ENCODE measurements around the gene EPHA8.

DNA sequence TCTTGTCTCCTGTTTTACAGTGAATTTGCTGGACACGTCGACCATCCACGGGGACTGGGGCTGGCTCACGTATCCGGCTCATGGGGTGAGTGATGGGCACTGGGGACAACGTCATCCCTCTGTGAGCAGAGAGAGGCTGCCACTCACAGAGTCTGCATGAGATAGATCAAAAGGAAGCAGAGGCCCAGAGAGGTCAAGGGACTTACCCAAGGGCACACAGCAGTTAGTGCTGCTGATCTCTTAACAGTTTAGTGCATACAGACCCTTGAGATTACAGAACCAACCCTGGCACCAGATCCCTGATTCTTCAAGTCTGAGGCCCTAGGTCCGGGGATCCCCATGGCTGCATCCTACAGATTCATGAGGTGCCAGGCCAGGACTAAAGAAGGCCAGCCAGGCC is 6.0 kb downstream of the EPHA8 start:
- TF ChIP-seq TRIM28 (IDR thresholded peaks at IDR 0.05; ENCODE audit: borderline replicate concordance, low read length): no peak
- TF ChIP-seq, protein P1, sequence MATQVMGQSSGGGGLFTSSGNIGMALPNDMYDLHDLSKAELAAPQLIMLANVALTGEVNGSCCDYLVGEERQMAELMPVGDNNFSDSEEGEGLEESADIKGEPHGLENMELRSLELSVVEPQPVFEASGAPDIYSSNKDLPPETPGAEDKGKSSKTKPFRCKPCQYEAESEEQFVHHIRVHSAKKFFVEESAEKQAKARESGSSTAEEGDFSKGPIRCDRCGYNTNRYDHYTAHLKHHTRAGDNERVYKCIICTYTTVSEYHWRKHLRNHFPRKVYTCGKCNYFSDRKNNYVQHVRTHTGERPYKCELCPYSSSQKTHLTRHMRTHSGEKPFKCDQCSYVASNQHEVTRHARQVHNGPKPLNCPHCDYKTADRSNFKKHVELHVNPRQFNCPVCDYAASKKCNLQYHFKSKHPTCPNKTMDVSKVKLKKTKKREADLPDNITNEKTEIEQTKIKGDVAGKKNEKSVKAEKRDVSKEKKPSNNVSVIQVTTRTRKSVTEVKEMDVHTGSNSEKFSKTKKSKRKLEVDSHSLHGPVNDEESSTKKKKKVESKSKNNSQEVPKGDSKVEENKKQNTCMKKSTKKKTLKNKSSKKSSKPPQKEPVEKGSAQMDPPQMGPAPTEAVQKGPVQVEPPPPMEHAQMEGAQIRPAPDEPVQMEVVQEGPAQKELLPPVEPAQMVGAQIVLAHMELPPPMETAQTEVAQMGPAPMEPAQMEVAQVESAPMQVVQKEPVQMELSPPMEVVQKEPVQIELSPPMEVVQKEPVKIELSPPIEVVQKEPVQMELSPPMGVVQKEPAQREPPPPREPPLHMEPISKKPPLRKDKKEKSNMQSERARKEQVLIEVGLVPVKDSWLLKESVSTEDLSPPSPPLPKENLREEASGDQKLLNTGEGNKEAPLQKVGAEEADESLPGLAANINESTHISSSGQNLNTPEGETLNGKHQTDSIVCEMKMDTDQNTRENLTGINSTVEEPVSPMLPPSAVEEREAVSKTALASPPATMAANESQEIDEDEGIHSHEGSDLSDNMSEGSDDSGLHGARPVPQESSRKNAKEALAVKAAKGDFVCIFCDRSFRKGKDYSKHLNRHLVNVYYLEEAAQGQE (tag by site-specific recombination; IDR thresholded peaks at IDR 0.05): no peak
- TF ChIP-seq, protein P2, sequence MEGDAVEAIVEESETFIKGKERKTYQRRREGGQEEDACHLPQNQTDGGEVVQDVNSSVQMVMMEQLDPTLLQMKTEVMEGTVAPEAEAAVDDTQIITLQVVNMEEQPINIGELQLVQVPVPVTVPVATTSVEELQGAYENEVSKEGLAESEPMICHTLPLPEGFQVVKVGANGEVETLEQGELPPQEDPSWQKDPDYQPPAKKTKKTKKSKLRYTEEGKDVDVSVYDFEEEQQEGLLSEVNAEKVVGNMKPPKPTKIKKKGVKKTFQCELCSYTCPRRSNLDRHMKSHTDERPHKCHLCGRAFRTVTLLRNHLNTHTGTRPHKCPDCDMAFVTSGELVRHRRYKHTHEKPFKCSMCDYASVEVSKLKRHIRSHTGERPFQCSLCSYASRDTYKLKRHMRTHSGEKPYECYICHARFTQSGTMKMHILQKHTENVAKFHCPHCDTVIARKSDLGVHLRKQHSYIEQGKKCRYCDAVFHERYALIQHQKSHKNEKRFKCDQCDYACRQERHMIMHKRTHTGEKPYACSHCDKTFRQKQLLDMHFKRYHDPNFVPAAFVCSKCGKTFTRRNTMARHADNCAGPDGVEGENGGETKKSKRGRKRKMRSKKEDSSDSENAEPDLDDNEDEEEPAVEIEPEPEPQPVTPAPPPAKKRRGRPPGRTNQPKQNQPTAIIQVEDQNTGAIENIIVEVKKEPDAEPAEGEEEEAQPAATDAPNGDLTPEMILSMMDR (tag by site-specific recombination; IDR thresholded peaks at IDR 0.05): no peak
- TF ChIP-seq, protein P3, sequence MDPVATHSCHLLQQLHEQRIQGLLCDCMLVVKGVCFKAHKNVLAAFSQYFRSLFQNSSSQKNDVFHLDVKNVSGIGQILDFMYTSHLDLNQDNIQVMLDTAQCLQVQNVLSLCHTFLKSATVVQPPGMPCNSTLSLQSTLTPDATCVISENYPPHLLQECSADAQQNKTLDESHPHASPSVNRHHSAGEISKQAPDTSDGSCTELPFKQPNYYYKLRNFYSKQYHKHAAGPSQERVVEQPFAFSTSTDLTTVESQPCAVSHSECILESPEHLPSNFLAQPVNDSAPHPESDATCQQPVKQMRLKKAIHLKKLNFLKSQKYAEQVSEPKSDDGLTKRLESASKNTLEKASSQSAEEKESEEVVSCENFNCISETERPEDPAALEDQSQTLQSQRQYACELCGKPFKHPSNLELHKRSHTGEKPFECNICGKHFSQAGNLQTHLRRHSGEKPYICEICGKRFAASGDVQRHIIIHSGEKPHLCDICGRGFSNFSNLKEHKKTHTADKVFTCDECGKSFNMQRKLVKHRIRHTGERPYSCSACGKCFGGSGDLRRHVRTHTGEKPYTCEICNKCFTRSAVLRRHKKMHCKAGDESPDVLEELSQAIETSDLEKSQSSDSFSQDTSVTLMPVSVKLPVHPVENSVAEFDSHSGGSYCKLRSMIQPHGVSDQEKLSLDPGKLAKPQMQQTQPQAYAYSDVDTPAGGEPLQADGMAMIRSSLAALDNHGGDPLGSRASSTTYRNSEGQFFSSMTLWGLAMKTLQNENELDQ (tag by site-specific recombination; IDR thresholded peaks at IDR 0.05; ENCODE audit: low read depth): no peak
- TF ChIP-seq YY1 (tag by site-specific recombination; IDR thresholded peaks at IDR 0.05): no peak
- no peak for TF ChIP-seq ZIC2 (tag by site-specific recombination; IDR thresholded peaks at IDR 0.05)
- no peak for TF ChIP-seq ZNF658 (tag by site-specific recombination; IDR thresholded peaks at IDR 0.05)
- no peak for TF ChIP-seq ZNF426 (tag by site-specific recombination; IDR thresholded peaks at IDR 0.05)
- no peak for TF ChIP-seq ZNF350 (tag by site-specific recombination; IDR thresholded peaks at IDR 0.05)
